PC-3 (cell line): ENCODE measurements around the gene ICOSLG. TPM values are rescaled to one million over a fixed set of nuclear protein-coding genes. Genes with fewer than 3 reads are reported as not detected.

Experiments
- ATAC-seq: fragments of 200-7000 bp; cut with Tn5 transposase; 2 replicates; pipeline ENCODE4 v1.9.1; 2020; ENCODE audit warnings: mild to moderate bottlenecking, moderate library complexity
- BruUV-seq: library from RNA; stranded (reverse); fragments of 400-500 nt; replicated peaks from 2 replicates; lab custom pipeline; 2021; lab: Mats Ljungman, UMichigan
- CTCF ChIA-PET: fragments of 300-600 bp; sonication (Branson Sonifier 250); formaldehyde crosslinking; loops from one replicate; lab custom pipeline; 2022; ENCODE audit warnings: antibody characterized with exemption; lab: Charles Lee
- POLR2A ChIA-PET: fragments of 300-600 bp; sonication (Branson Sonifier 250); formaldehyde crosslinking; loops from one replicate; lab custom pipeline; 2022; ENCODE audit warnings: antibody characterized with exemption; ENCODE audit not compliant: unreplicated experiment; lab: Charles Lee
- DNase-seq: peaks from one replicate; pipeline ENCODE4 v3.0.0-alpha.2; 2015
- H2AFZ ChIP-seq: fragments of 300-600 bp; sonication (generic); 2 replicates; pipeline ENCODE4 v1.6.0; 2016; ENCODE audit warnings: antibody characterized with exemption, low read length
- H3F3A ChIP-seq: fragments of 300-600 bp; sonication (generic); one replicate; pipeline ENCODE4 v1.6.0; 2017; ENCODE audit warnings: antibody characterized with exemption, low read length, control low read depth, mild to moderate bottlenecking; ENCODE audit not compliant: unreplicated experiment
- H3K27ac ChIP-seq: fragments of 300-600 bp; sonication (generic); 2 replicates; pipeline ENCODE4 v1.5.1; 2016; ENCODE audit warnings: mild to moderate bottlenecking, low read length
- H3K27me3 ChIP-seq: fragments of 300-600 bp; sonication (generic); 2 replicates; pipeline ENCODE4 v1.6.1; 2016; ENCODE audit warnings: low read length, mixed read lengths
- H3K36me3 ChIP-seq: fragments of 300-600 bp; sonication (generic); 2 replicates; pipeline ENCODE4 v1.6.1; 2016; ENCODE audit warnings: low read depth, mixed run types, low read length, mixed read lengths
- H3K4me1 ChIP-seq: fragments of 300-600 bp; sonication (generic); 2 replicates; pipeline ENCODE4 v1.5.1; 2016; ENCODE audit warnings: low read length; ENCODE audit not compliant: insufficient read depth
- H3K4me2 ChIP-seq: fragments of 300-600 bp; sonication (generic); 2 replicates; pipeline ENCODE4 v1.6.0; 2016; ENCODE audit warnings: low read length
- H3K4me3 ChIP-seq: fragments of 300-600 bp; sonication (generic); 2 replicates; pipeline ENCODE4 v1.5.1; 2016; ENCODE audit warnings: mild to moderate bottlenecking, low read length, mixed read lengths
- H3K79me2 ChIP-seq: fragments of 300-600 bp; sonication (generic); 2 replicates; pipeline ENCODE4 v1.6.1; 2017; ENCODE audit warnings: low read length, mixed read lengths
- H3K9ac ChIP-seq: fragments of 300-600 bp; sonication (generic); 2 replicates; pipeline ENCODE4 v1.6.0; 2016; ENCODE audit warnings: mild to moderate bottlenecking, low read length
- H3K9me2 ChIP-seq: fragments of 300-600 bp; sonication (generic); replicated peaks from 2 replicates; pipeline ENCODE4 v1.6.1; 2016; ENCODE audit warnings: mixed run types, low read length, mixed read lengths
- H3K9me3 ChIP-seq: fragments of 300-600 bp; sonication (generic); 2 replicates; pipeline ENCODE4 v1.6.1; 2016; ENCODE audit warnings: low read length, mixed read lengths
- H4K20me1 ChIP-seq: fragments of 300-600 bp; sonication (generic); 2 replicates; pipeline ENCODE4 v1.6.1; 2016; ENCODE audit warnings: low read length, mixed read lengths
- CTCF ChIP-seq: fragments of 300-600 bp; sonication (generic); conservative IDR thresholded peaks from 2 replicates; pipeline ENCODE4 v1.5.1; 2017; ENCODE audit warnings: antibody characterized with exemption, low read depth, mild to moderate bottlenecking, low read length
- EZH2 ChIP-seq: fragments of 300-600 bp; sonication (generic); IDR thresholded peaks from one replicate; pipeline ENCODE4 v1.6.1; 2017; ENCODE audit warnings: antibody characterized with exemption, mild to moderate bottlenecking, low read length; ENCODE audit not compliant: unreplicated experiment
- EZH2phosphoT487 ChIP-seq: fragments of 300-600 bp; sonication (generic); IDR thresholded peaks from 2 replicates; pipeline ENCODE4 v1.6.1; 2018; ENCODE audit warnings: mild to moderate bottlenecking, antibody characterized with exemption, low read length, borderline replicate concordance
- intact Hi-C: fragments of 100-400 bp; cut with micrococcal nuclease; formaldehyde crosslinking; loops from 2 replicates; pipeline ENCODE4 v1.9.0; 2023
- total RNA-seq: library from RNA; depleted of rRNA; stranded (reverse); fragments of >200 nt; gene quantifications from 2 replicates; pipeline ENCODE4 v1.2.3, GENCODE V29; 2014

The ICOSLG gene
- total RNA-seq, 1 experiment from 2014 or later, result 11.6 TPM

GRCh38 chr21:44282370-44282769, 41.6 kb upstream of the ICOSLG start:
- Histone ChIP-seq H3K9me2 (no peaks in the 10 kb centered on the region), H3K9ac (no peak overlapping the region), H3K4me1 (no peaks in the 10 kb centered on the region), H4K20me1 (no peaks in the 10 kb centered on the region), H2AFZ (no peak overlapping the region), H3K4me3 (no peak overlapping the region), H3F3A (no peaks in the 10 kb centered on the region), H3K9me3 (no peaks in the 10 kb centered on the region), H3K79me2 (no peaks in the 10 kb centered on the region), H3K27me3 (no peaks in the 10 kb centered on the region), H3K36me3 (no peaks in the 10 kb centered on the region), H3K4me2 (no peak overlapping the region), H3K27ac (no peak overlapping the region)
- POLR2A ChIA-PET, result no interaction called here
- CTCF ChIA-PET, result no interaction called here
- DNase-seq, result no peak
- no TSS peak for BruUV-seq
- intact Hi-C loops, result no loop called here
- no peak for ATAC-seq
- no peak for TF ChIP-seq EZH2phosphoT487
- no peak for TF ChIP-seq EZH2
- no peak for TF ChIP-seq CTCF

- no peak for ATAC-seq
Observed at GRCh38 chr21:44281801-44282200, 41.1 kb upstream of the ICOSLG start.

More at GRCh38 chr21:44281801-44282200, 41.1 kb upstream of the ICOSLG start:
- CTCF ChIA-PET, result no interaction called here
- H3K27ac ChIP-seq, result no peak overlapping the region
- H3K9me2 ChIP-seq, result no peaks in the 10 kb centered on the region
- no peaks in the 10 kb centered on the region for H3K4me1 ChIP-seq
- no peak for DNase-seq
- no peaks in the 10 kb centered on the region for H3K79me2 ChIP-seq
- no TSS peak for BruUV-seq
- H3K9me3 ChIP-seq, result no peaks in the 10 kb centered on the region
- no peak overlapping the region for H3K4me3 ChIP-seq
- H4K20me1 ChIP-seq, result no peaks in the 10 kb centered on the region
- H2AFZ ChIP-seq, result no peak overlapping the region
- no peak overlapping the region for H3K4me2 ChIP-seq
- POLR2A ChIA-PET, result no interaction called here
- H3K36me3 ChIP-seq, result no peaks in the 10 kb centered on the region
- intact Hi-C loops, result no loop called here
- H3F3A ChIP-seq, result no peaks in the 10 kb centered on the region
- no peak overlapping the region for H3K9ac ChIP-seq
- no peaks in the 10 kb centered on the region for H3K27me3 ChIP-seq
- no peak for TF ChIP-seq EZH2
- no peak for TF ChIP-seq EZH2phosphoT487
- TF ChIP-seq CTCF, result no peak
